Dermis microvascular lymphatic vessel endothelial cell (primary cell): ENCODE data around the gene DLK2. TPM values are rescaled to one million over a fixed set of nuclear protein-coding genes. Genes with fewer than 3 reads are reported as not detected.

Experiments used
- DNase-seq, 2 donors: peaks; one replicate each; pipeline versions ENCODE4 v3.0.0 to v3.0.0-alpha.2; 2010; ENCODE audit warnings: low read depth in 2 of 2
- total RNA-seq: library from RNA; depleted of rRNA; stranded (reverse); fragments of >200 nt; gene quantifications from 2 replicates; pipeline ENCODE4 v1.2.1, GENCODE V29; 2014

The DLK2 gene
- total RNA-seq, 1 donor from 2014 or later, result 0.39 TPM

GRCh38 chr6:43454290-43454695, 1.1 kb downstream of the DLK2 start:
- DNase-seq, result no peak

- no peak for DNase-seq
These were observed 1.5 kb downstream of the DLK2 start for GRCh38 chr6:43453831-43454230.

GRCh38 chr6:43452896-43453295, 2.5 kb downstream of the DLK2 start:
- no peak for DNase-seq

- DNase-seq, result no peak
These were observed 3.4 kb downstream of the DLK2 start for GRCh38 chr6:43451939-43452338.

GRCh38 chr6:43451348-43451747, 4.0 kb downstream of the DLK2 start:
- no peak for DNase-seq

- DNase-seq, result no peak
These were observed 4.6 kb downstream of the DLK2 start for GRCh38 chr6:43450699-43451131.

GRCh38 chr6:43448916-43449315, 6.4 kb downstream of the DLK2 start:
- no peak for DNase-seq

- no peak for DNase-seq
These were observed 7.7 kb downstream of the DLK2 start for GRCh38 chr6:43447604-43448003.

GRCh38 chr6:43445576-43445975, 9.8 kb downstream of the DLK2 start:
- DNase-seq, result no peak

GRCh38 chr6:43444582-43444981, 10.8 kb downstream of the DLK2 start:
- no peak for DNase-seq

GRCh38 chr6:43444036-43444435, 11.3 kb downstream of the DLK2 start:
- no peak for DNase-seq

DNA sequence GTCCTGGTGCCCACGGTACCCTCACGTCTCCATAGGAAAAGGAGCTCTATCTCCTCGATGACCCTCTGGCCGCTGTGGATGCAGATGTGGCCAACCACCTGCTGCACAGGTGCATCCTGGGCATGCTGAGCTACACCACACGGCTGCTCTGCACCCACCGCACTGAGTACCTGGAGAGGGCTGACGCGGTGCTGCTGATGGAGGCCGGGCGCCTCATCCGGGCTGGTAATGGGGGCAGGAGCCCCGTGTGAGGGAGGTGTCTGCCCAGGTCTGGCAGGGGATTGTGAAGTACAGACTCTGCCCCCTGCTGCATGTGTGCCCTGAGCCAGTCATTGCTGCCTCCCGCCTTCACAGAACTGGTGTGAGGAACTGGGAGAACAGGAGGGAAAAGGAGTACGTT, 12.4 kb downstream of the DLK2 start:
- DNase-seq, result no peak

DNA sequence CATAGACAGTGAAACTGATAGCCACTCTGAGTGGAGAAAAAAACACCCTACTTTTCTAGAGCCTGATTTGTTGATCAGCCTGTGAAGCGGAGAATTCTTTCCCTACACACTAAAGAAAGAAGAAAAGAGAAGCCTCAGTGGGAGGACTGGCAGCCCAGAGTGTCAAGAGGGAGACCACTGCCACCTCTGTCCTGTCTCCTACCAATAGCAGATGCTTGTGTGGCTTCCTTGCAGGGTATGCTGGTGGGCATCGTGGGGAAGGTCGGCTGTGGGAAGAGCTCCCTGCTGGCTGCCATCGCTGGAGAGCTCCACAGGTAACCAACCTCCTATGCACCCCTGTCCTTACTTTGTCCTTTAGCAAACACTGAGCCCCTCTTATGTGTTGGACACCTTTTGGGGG, 17.6 kb downstream of the DLK2 start:
- DNase-seq, result no peak

- DNase-seq, result peak; percentile 65 to 73
These were observed 18.6 kb downstream of the DLK2 start for GRCh38 chr6:43436577-43437282.

DNA sequence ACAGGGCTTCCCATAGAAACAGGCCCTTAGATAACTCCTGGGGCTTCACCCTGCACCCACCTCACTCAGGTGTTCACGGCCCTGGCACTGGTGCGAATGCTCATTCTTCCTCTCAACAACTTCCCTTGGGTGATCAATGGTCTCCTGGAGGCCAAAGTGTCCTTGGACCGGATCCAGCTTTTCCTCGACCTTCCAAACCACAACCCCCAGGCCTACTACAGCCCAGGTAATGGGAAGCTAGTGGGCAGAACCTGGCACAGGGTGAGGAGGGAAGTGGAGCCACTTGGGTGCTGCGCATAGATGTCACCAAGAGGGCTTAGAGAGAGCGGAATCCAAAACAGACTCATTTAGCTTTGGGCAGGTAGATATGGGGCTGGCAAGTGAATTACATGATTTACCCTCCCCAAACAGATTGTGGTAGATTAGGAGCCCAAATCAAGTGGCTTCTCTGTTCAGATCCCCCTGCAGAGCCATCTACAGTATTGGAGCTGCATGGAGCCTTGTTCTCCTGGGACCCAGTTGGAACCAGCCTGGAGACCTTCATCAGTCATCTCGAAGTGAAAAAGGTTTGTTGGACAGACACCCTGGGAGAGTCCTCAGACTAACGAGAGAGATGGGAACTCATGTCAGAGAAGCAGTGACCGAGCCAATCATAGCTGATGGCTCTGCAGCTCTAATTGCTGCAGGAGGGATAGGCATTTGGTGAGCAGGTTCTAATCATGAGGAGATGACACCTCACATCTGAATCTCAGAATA, 19.5 kb downstream of the DLK2 start:
- DNase-seq, result no peak

DNA sequence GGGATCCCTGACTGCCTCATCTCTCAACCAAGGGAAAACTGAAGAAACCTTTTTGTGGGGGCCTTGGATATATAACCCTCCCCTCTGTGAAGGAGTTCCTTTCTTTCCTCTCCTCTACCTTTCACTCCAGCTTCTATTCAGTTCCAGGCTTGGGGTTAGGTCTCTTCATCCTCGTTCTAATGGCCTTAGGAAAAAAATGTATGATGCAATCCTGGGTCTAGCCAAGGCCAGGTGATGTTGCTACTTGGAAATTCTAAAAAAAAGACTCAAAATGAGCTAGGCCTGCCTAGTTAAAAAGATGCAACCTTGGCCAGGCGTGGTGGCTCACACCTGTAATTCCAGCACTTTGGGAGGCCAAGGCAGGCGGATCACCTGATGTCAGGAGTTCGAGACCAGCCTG, 20.4 kb downstream of the DLK2 start:
- no peak for DNase-seq

DNA sequence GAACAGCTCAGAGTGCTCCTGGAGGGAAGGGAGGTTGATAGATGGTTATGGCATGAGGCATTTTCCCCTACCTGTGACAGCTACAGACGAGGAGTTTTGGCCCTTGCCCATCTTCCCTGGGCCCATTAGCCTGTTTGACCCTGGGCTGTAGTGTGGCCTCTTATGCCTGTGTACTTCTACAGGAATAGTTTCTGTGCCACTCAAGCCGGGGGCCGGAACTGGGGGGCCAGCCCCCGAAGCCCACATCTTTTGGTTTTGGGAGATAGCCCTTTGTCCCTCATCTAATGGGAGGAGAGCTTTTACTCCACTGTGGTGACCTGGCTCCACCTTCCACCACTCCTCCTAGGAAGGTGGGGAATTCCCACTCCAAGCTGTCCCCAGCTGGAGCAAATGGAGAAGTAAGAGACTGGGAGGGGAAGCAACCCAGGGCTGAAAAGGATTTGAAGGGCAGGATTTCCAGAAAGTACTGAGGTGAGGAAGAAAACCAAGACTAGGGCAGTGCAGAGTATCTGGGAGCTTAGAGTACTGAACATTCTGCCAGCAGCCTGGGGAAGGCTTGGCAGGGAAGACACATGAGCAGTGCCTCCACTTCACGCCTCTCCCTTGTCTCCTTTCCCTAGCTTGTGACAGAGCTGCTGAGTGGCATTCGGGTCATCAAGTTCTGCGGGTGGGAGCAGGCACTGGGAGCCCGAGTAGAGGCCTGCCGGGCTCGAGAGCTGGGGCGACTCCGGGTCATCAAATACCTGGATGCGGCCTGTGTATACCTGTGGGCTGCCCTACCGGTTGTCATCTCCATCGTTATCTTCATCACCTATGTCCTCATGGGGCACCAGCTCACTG, 21.1 kb downstream of the DLK2 start:
- DNase-seq, result no peak

- no peak for DNase-seq
These were observed 22.2 kb downstream of the DLK2 start for GRCh38 chr6:43433148-43433547.

DNA sequence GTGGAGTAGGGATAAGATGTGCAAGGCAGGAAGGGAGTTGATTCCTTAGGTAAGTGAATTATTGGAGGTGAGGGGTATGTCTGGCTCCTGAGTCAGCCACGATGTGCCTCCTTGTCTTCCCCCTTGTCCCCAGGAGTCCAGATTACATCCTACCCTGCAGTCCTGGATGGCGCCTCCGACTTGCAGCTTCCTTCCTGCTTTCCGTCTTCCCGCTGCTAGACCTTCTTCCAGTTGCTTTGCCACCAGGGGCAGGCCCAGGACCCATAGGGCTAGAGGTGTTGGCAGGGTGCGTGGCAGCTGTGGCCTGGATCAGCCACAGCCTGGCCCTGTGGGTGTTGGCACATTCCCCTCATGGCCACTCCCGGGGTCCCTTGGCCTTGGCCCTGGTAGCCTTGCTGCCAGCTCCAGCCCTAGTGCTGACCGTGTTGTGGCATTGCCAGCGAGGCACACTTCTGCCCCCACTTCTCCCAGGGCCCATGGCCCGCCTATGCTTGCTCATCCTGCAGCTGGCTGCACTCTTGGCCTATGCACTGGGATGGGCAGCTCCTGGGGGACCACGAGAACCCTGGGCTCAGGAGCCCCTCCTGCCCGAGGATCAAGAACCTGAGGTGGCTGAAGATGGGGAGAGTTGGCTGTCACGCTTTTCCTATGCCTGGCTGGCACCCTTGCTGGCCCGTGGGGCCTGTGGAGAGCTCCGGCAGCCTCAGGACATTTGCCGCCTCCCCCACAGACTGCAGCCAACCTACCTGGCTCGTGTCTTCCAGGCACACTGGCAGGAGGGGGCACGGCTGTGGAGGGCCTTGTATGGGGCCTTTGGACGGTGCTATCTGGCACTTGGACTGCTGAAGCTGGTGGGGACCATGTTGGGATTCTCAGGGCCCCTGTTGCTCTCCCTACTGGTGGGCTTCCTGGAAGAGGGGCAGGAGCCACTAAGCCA, 23.1 kb downstream of the DLK2 start:
- DNase-seq, result no peak

DNA sequence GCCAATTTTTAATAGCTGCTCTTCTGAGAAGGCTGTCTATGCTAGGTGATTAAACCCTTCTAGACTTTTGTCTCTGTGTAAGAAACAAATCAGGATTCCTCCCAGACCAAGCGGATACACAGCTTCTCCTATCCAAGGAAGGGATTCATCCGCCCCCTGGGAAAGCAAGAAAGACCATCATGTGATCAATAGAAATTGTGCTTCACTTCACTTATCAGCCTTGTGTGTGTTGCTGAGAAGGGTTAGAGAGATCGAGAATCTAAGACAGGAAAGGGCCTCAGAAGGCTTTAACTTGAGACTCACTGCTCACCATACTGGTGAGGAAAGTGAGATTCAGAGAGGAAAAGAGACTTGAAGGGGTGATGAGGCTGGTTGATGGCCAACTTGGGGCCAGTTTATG, 26.5 kb downstream of the DLK2 start:
- no peak for DNase-seq

GRCh38 chr6:43428112-43428570, 27.2 kb downstream of the DLK2 start:
- DNase-seq, result no peak
